ENCODE data around the gene GPR176.

The GPR176 gene

DNA sequence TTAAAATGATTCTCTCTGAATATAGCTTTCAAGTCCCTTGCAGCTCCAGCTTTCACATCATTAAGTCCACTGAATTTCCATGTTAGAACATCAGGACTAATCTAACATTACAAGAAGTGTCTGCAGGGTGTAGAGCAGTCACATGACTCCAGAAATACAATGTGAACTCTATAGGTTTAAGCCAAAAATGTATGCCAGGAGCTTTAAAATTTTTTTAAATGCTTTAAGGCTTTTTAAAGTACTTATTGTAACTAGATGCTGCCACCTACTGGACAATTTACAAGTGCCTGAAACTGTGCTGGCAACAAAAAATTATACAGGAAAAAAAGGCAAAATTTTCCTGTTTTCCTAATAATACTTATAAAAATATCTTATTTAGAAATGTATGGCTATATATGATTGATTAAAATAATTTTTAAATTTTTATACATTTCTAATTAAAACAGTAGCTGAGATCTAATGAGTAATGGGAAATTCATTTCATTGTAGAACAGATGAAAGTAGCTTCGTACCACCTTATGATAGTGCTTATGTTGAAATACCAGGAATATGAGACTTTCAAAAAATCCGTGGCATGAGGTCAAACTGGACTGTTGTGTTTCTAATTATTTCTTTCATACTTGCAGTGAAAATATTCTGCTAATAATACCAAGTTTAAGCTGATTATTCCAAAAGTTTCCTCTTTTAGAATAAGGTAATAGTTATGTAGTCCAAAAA lies 163.1 kb downstream of the GPR176 start:
- peak; percentile 57 for DNase-seq (ENCODE audit: low read depth)
- no peak overlapping the region for H3K4me3 ChIP-seq (ENCODE audit: low read length)
- TF ChIP-seq, protein P1, sequence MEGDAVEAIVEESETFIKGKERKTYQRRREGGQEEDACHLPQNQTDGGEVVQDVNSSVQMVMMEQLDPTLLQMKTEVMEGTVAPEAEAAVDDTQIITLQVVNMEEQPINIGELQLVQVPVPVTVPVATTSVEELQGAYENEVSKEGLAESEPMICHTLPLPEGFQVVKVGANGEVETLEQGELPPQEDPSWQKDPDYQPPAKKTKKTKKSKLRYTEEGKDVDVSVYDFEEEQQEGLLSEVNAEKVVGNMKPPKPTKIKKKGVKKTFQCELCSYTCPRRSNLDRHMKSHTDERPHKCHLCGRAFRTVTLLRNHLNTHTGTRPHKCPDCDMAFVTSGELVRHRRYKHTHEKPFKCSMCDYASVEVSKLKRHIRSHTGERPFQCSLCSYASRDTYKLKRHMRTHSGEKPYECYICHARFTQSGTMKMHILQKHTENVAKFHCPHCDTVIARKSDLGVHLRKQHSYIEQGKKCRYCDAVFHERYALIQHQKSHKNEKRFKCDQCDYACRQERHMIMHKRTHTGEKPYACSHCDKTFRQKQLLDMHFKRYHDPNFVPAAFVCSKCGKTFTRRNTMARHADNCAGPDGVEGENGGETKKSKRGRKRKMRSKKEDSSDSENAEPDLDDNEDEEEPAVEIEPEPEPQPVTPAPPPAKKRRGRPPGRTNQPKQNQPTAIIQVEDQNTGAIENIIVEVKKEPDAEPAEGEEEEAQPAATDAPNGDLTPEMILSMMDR (conservative IDR thresholded peaks at IDR 0.05; ENCODE audit: low read depth, low read length) = peak; percentile 73

DNA sequence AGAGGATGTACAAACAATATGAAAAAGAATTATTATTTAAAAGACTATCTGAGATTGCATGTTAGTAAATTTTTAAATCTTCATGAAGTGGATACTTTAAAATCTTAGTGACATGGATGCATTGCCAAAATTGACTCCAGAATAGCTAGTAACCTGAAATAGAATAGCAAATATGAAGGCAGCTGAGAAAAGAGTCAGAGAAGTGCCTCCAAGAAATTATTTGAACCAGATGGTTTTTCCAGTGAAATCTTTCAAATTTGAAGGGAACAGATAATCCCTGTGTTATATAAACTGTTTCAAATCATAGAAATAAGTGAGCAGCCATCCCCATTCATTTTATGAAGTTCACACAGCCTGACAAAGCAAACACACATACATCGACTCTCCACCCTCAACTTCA lies 167.1 kb downstream of the GPR176 start:
- TF ChIP-seq, protein P1 (conservative IDR thresholded peaks at IDR 0.05; ENCODE audit: low read depth, low read length) = no peak
- no peak for DNase-seq (ENCODE audit: low read depth)
- H3K4me3 ChIP-seq (ENCODE audit: low read length) = no peak overlapping the region

DNA sequence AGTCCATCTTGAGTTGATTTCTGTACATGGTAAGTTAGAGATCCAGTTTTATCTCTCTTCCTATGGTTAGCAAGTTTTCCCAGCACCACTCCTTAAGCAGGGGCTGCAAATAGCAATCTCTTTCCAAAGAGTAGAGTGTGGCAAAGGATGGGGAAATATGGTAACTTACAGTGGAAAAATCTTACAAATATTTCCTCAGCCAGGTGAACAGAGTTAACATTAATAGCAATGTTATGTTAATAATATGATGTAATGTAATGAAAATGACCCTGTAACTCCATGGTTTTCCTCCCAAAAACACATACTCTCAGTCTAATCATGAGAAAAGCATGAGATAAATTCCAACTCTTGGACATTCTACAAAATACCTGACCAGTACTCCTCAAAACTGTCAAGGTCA lies 167.8 kb downstream of the GPR176 start:
- no peak for DNase-seq (ENCODE audit: low read depth)
- TF ChIP-seq, protein P1 (conservative IDR thresholded peaks at IDR 0.05; ENCODE audit: low read depth, low read length) = no peak
- no peak overlapping the region for H3K4me3 ChIP-seq (ENCODE audit: low read length)
